Measurements from ENCODE around the gene HVCN1.
"Not testable (repeated sequence)": the region's sequence is repeated elsewhere in the genome, so short reads cannot be mapped to it uniquely, and the experiment has no call there.

Gene HVCN1

GRCh38 chr12:110688446-110689280, at the start of gene HVCN1:
HVCN1 (minus strand) TSS chr12:110689115; CDS start chr12:110683245, 5,870 bp downstream.
- DNase-seq (ENCODE audit: extremely low read depth in 1 of 2, low read depth in 1 of 2): peak in 1 of 2 donors; percentile 25

GRCh38 chr12:110737532-110737931, 48.6 kb upstream of the HVCN1 start:
- DNase-seq (ENCODE audit: extremely low read depth in 1 of 2, low read depth in 1 of 2): no peak

- DNase-seq (ENCODE audit: extremely low read depth in 1 of 2, low read depth in 1 of 2): not testable (repeated sequence)
These were observed 48.1 kb upstream of the HVCN1 start for GRCh38 chr12:110737016-110737415.

- DNase-seq (ENCODE audit: extremely low read depth in 1 of 2, low read depth in 1 of 2): no peak
These were observed 45.0 kb upstream of the HVCN1 start for GRCh38 chr12:110733900-110734299.

GRCh38 chr12:110733089-110733715, 44.3 kb upstream of the HVCN1 start:
- no peak for DNase-seq (ENCODE audit: extremely low read depth in 1 of 2, low read depth in 1 of 2)

- no peak for DNase-seq (ENCODE audit: extremely low read depth in 1 of 2, low read depth in 1 of 2)
These were observed 43.7 kb upstream of the HVCN1 start for GRCh38 chr12:110732572-110732971.

GRCh38 chr12:110731479-110731878, 42.6 kb upstream of the HVCN1 start:
- no peak for DNase-seq (ENCODE audit: extremely low read depth in 1 of 2, low read depth in 1 of 2)

GRCh38 chr12:110728628-110729027, 39.7 kb upstream of the HVCN1 start:
- DNase-seq (ENCODE audit: extremely low read depth in 1 of 2, low read depth in 1 of 2): no peak

GRCh38 chr12:110726708-110727369, 37.9 kb upstream of the HVCN1 start:
- no peak for DNase-seq (ENCODE audit: extremely low read depth in 1 of 2, low read depth in 1 of 2)

GRCh38 chr12:110726028-110726427, 37.1 kb upstream of the HVCN1 start:
- no peak for DNase-seq (ENCODE audit: extremely low read depth in 1 of 2, low read depth in 1 of 2)

GRCh38 chr12:110725267-110725666, 36.4 kb upstream of the HVCN1 start:
- DNase-seq (ENCODE audit: extremely low read depth in 1 of 2, low read depth in 1 of 2): no peak

- not testable (repeated sequence) for DNase-seq (ENCODE audit: extremely low read depth in 1 of 2, low read depth in 1 of 2)
These were observed 34.0 kb upstream of the HVCN1 start for GRCh38 chr12:110722892-110723291.

GRCh38 chr12:110721570-110721969, 32.7 kb upstream of the HVCN1 start:
- DNase-seq (ENCODE audit: extremely low read depth in 1 of 2, low read depth in 1 of 2): no peak

GRCh38 chr12:110720516-110720915, 31.6 kb upstream of the HVCN1 start:
- no peak for DNase-seq (ENCODE audit: extremely low read depth in 1 of 2, low read depth in 1 of 2)

GRCh38 chr12:110718222-110718908, 29.4 kb upstream of the HVCN1 start:
- DNase-seq (ENCODE audit: extremely low read depth in 1 of 2, low read depth in 1 of 2): no peak

- DNase-seq (ENCODE audit: extremely low read depth in 1 of 2, low read depth in 1 of 2): no peak
These were observed 28.1 kb upstream of the HVCN1 start for GRCh38 chr12:110717037-110717436.

GRCh38 chr12:110708917-110709316, 20.0 kb upstream of the HVCN1 start:
- DNase-seq (ENCODE audit: extremely low read depth in 1 of 2, low read depth in 1 of 2): no peak

- no peak for DNase-seq (ENCODE audit: extremely low read depth in 1 of 2, low read depth in 1 of 2)
These were observed 16.4 kb upstream of the HVCN1 start for GRCh38 chr12:110705309-110705708.

GRCh38 chr12:110704750-110705149, 15.8 kb upstream of the HVCN1 start:
- DNase-seq (ENCODE audit: extremely low read depth in 1 of 2, low read depth in 1 of 2): no peak

- DNase-seq (ENCODE audit: extremely low read depth in 1 of 2, low read depth in 1 of 2): no peak
These were observed 15.3 kb upstream of the HVCN1 start for GRCh38 chr12:110704231-110704630.

GRCh38 chr12:110702081-110702480, 13.2 kb upstream of the HVCN1 start:
- no peak for DNase-seq (ENCODE audit: extremely low read depth in 1 of 2, low read depth in 1 of 2)
